Right forelimb (tissue), 1 donor: ENCODE results near the gene SSNA1.

Experiments used
- DNase-seq: peaks from one replicate; pipeline ENCODE4 v3.0.0-alpha.2; 2018

SSNA1 gene

GRCh38 chr9:137156567-137157375 lies 31.7 kb upstream of the SSNA1 start:
- DNase-seq = no peak

DNA sequence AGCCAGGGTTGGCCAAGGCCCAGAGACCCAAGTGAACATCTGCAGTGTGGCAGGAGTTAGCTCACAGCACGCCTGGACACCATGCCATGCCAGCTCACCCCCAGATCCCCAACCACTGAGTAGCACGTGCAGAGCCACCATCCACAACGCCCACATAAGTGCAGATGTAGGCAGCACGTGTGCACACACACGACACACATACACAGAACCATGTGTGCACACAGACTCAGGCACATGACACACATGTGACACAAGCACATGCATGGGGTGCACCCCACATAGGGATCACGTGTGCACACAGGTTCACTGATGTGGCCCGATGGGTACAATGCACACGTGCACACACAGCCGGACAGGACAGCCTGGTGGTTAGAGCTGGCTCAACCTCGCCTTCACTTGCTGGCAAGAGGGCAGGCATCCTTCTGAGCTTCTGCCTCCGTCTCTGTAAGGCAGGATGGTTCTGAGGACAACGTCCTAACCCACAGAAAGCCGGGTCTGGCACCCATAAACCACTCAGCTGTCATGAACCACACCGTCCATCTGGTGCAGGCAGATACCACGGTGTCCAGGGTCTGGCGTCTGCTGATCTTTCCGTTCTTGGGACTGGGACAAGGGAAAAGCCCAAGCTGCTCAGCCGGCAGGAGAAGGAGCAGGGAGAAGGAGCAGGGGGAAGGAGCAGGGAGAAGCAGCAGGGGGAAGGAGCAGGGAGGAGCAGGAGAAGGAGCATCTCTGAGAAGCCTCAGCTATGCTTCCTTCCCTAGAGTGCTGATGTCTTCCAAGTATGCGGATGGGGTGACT lies 30.7 kb upstream of the SSNA1 start:
- DNase-seq = no peak

GRCh38 chr9:137158625-137159024 lies 29.9 kb upstream of the SSNA1 start:
- no peak for DNase-seq

- no peak for DNase-seq
Observed at GRCh38 chr9:137159105-137160053, 29.1 kb upstream of the SSNA1 start.

DNA sequence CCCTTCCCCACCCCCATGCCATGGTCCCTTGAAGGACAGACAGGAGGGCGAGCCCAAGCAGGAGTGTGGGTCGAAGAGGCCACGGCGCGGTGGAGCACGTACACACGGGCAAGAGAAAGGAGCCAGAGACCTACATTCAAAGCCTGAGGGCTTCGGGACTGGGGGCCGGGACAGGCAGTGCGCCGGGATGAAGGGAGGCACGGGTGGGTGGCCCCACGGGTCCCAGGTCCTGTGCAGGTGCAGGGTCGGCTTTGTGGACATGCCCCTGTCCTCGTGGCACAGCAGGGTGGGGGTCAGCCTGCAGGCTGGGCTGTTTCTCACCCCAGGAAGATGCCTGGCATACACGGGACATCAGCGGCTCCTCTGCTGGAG lies 28.4 kb upstream of the SSNA1 start:
- DNase-seq = no peak

GRCh38 chr9:137160716-137161557 lies 27.5 kb upstream of the SSNA1 start:
- DNase-seq = no peak

GRCh38 chr9:137161558-137162486 lies 26.7 kb upstream of the SSNA1 start:
- no peak for DNase-seq

DNA sequence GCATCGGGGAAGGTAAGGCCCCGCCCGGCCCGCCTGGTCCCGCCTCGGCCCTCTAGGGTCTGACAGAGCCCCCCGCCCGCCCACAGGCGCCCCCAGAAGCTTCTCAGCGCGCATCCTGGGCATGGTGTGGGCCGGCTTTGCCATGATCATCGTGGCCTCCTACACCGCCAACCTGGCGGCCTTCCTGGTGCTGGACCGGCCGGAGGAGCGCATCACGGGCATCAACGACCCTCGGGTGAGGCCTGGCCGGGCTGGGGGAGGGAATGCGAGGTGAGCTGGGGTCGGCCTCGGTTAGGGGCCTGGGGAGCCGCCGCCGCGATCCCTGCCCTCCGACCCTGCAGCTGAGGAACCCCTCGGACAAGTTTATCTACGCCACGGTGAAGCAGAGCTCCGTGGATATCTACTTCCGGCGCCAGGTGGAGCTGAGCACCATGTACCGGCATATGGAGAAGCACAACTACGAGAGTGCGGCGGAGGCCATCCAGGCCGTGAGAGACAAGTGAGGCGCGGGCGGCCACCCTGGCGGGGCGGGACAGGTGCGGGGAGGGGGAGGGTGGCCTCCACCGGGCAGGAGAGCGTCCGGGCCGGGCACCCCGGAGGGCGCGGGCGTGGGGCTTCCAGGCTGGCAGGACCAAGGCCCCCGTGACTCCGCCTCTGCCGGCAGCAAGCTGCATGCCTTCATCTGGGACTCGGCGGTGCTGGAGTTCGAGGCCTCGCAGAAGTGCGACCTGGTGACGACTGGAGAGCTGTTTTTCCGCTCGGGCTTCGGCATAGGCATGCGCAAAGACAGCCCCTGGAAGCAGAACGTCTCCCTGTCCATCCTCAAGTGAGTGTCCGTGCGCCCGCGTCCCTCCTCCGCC lies 25.7 kb upstream of the SSNA1 start:
- no peak for DNase-seq

GRCh38 chr9:137163365-137163715 lies 25.1 kb upstream of the SSNA1 start:
- DNase-seq = no peak

DNA sequence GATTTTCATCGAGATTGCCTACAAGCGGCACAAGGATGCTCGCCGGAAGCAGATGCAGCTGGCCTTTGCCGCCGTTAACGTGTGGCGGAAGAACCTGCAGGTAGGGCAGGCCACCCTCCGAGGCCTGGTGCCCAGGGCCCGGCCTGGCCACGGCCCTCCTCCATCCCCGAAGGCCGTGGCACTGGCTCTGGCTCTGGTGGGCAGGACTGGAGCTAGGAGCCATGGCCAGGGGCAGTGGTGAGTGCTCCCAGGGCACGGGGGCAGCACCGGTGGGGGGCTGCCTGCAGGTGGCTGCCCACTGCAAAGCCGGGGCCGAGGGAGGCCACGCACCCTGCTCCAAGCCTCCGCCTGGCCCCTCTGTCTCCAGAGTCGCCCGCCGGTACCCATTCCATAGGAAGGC lies 24.7 kb upstream of the SSNA1 start:
- DNase-seq = no peak

GRCh38 chr9:137164370-137165249 lies 23.9 kb upstream of the SSNA1 start:
- no peak for DNase-seq

DNA sequence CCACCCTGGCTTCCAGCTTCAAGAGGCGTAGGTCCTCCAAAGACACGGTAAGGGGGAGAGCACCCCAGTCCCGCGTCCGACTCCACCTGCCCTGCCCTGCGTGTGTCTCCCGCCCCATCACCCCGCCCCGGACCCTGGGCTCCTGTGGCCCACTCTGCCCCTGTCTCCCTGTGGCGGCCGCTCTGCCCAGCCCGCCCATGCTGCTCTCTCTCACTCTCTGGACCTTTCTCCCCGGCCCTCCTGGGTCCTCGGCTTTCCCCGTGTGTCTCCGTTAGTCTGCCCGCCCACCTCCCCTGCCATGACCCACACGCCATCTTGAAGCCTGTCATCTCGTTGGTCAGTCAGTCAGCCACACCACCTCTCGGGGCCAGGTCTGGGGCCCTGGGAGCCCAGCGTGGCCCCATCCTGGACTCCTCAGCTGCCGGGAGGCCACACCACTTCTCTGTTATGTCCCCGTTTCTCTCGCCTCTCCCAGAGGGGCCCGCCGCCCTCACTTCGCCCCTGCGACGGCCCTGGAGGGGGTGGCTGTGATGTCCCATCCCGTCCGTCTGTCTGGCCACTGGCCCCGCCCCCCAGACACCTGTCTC lies 23.1 kb upstream of the SSNA1 start:
- no peak for DNase-seq

GRCh38 chr9:137166380-137167229 lies 21.9 kb upstream of the SSNA1 start:
- no peak for DNase-seq

GRCh38 chr9:137167277-137167746 lies 21.2 kb upstream of the SSNA1 start:
- no peak for DNase-seq

DNA sequence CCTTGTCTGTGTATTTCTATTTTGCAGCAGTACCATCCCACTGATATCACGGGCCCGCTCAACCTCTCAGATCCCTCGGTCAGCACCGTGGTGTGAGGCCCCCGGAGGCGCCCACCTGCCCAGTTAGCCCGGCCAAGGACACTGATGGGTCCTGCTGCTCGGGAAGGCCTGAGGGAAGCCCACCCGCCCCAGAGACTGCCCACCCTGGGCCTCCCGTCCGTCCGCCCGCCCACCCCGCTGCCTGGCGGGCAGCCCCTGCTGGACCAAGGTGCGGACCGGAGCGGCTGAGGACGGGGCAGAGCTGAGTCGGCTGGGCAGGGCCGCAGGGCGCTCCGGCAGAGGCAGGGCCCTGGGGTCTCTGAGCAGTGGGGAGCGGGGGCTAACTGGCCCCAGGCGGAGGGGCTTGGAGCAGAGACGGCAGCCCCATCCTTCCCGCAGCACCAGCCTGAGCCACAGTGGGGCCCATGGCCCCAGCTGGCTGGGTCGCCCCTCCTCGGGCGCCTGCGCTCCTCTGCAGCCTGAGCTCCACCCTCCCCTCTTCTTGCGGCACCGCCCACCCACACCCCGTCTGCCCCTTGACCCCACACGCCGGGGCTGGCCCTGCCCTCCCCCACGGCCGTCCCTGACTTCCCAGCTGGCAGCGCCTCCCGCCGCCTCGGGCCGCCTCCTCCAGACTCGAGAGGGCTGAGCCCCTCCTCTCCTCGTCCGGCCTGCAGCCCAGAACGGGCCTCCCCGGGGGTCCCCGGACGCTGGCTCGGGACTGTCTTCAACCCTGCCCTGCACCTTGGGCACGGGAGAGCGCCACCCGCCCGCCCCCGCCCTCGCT lies 20.5 kb upstream of the SSNA1 start:
- no peak for DNase-seq

GRCh38 chr9:137168573-137168903 lies 19.9 kb upstream of the SSNA1 start:
- no peak for DNase-seq
